GM19025 (cell line): ENCODE measurements around the gene TCF15.
"Not testable (repeated sequence)": the region's sequence is repeated elsewhere in the genome, so short reads cannot be mapped to it uniquely, and the experiment has no call there.

Experiments used
- ATAC-seq: cut with Tn5 transposase; IDR thresholded peaks from one replicate; pipeline ENCODE4 v1.9.1; 2021; ENCODE audit warnings: mild to moderate bottlenecking, low read depth, moderate library complexity; ENCODE audit not compliant: unreplicated experiment

Gene TCF15

DNA sequence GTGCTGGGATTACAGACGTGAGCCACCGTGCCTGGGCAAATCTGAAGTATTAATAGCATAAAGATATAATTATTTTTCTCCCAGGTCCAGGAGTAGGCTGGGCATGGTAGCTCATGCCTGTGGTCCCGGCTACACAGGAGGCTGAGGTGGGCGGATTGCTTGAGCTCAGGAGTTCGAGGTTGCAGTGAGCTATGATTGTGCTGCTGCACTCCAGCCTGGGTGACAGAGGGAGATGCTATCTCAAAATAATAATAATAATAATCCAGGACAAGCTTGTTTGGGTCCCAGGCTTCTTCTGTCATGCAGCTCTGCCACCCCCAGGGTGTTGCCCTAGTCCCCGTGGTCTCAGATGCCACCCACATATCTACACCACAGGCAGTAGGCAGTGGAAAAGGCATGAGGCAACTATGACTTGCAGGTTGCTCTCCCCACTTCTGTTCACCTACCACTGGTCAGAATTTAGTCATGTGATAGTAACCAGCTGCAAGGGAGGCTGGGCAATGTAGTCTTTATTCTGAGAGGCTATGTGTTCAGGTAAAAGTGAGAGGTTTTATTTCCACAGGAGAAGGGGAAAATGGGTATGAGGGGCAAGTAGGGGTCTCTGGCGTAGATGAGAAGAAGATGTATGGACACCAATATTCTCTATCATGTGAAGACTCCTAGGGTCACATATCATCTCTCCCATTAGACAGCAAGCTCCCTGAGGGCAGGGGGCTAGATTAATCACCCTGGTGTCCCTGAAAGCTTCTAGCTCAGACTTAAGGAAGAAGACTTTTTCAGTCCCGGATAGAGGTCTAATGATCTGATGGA is 25.7 kb downstream of the TCF15 start:
- no peak for ATAC-seq

DNA sequence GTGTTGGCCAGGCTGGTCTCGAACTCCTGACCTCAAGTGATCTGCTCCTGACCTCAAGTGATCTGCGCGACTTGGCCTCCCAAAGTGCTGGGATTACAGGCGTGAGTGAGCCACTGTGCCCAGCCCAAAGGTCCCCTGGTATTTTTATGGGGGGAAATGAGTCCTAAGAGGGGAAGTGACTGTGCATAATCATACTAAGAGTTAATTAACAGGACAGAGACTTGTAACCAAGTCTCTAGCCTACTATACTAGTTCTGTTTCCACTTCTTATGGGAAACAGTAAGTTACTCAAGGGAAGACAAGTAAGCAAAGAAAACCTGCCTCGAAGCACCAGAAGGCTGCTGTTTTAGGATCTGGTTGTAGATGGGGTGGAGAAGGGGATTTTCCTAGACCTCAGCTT is 27.9 kb downstream of the TCF15 start:
- ATAC-seq, result no peak

DNA sequence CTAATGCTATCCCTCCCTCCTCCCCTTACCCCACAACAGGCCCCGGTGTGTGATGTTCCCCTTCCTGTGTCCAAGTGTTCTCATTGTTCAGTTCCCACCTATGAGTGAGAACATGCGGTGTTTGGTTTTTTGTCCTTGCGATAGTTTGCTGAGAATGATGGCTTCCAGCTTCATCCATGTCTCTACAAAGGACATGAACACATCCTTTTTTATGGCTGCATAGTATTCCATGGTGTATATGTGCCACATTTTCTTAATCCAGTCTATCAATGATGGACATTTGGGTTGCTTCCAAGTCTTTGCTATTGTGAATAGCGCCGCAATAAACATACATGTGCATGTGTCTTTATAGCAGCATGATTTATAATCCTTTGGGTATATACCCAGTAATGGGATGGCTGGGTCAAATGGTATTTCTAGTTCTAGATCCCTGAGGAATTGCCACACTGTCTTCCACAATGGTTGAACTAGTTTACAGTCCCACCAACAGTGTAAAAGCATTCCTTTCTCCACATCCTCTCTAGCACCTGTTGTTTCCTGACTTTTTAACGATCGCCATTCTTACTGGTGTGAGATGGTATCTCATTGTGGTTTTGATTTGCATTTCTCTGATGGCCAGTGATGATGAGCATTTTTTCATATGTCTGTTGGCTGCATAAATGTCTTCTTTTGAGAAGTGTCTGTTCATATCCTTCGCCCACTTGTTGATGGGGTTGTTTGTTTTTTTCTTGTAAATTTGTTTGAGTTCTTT is 31.0 kb downstream of the TCF15 start:
- not testable (repeated sequence) for ATAC-seq

DNA sequence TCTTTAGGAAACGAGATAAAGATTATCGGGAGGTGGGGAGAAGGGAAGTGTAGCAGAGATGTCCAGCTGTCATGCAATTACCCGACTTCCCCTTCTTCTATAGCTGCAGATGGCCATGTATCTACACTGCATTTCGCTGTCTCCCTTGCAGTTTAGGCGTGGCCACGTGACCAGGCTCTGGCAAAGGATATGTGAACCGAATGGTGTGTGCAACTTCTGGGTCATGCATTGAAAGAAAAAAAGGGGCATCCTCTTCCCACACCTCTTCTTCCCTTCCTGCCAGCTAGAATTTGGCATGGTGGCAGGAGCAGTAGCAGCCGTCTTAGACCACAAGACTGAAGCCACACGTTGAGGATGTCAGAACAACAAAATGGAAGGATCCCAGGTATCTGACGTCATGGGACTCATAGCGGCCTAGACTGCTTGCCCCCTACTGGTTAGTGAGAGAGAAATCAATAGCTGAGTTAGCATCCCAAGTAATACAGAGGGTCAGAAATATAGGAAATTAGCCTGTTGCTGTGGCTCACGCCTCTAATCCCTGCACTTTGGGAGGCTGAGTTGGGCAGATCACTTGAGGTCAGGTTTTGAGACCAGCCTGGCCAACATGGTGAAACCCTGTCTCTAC is 32.8 kb downstream of the TCF15 start:
- ATAC-seq, result no peak

DNA sequence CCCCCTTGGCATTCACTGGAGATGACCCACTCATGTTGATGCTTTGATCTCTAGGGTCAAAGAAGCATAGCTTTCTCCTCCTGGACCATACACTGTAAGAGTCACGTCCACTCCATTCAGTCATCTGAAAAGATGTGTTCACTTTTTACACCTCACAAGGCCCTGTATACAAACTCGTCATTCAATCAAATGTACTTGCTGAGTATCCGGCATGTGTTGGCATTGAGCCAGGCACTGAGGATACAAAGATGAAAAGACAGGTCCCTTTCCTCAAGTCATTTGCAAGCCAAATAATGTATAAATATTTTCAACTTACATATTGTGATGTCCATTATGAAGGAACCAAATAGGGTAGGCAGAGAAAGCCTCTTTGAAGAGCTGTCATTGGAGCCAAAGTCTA is 34.0 kb downstream of the TCF15 start:
- no peak for ATAC-seq

DNA sequence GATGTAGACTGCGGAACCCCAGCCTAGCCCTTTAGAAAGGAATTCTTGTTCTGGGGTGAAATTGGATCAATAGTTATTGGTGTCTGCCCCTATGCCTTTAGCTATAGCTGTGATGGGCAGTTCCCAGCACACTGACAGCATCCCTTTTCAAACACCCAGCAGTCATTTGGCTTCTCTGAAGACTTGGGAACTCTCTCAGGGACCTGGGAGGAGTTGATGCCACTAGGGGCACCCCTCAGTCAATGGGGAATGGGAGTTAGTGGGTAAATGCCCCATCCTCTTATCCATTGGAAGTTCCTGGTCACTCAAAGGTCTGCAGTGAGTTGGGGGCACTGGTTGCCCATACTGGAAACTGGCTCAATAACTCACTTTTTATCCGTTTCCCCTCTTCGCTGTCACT is 34.9 kb downstream of the TCF15 start:
- no peak for ATAC-seq

DNA sequence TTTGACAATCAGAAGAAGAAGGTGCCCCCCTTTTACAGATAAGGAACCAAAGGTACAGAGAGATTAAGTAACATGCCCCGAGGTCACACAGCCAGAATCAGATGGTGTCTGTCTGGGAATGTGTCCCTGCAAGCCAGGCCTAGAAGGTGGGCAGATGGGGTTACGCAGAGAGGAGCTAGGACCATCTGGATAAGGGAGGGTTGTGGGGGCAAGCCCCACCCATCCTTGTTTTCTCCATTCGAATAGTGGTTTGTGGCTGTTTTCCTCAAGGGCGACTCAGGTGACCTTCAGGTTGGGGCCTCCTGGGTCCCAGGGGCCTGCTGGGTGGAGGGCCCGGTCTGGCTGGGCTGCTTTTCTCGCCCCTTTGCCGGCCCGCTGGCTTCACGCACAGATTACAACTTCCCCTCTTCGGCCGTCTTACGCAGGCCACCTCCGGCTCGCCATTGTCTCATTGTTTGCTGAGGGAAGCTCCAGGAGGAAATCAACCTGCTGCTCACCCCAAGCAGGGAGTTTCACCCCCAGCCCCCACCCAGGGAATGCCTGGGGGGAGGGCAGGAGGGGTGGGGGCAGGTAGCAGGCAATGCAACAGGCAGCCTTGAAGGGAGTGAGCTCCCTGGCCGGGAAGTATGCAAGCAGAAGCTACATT is 35.7 kb downstream of the TCF15 start:
- no peak for ATAC-seq

DNA sequence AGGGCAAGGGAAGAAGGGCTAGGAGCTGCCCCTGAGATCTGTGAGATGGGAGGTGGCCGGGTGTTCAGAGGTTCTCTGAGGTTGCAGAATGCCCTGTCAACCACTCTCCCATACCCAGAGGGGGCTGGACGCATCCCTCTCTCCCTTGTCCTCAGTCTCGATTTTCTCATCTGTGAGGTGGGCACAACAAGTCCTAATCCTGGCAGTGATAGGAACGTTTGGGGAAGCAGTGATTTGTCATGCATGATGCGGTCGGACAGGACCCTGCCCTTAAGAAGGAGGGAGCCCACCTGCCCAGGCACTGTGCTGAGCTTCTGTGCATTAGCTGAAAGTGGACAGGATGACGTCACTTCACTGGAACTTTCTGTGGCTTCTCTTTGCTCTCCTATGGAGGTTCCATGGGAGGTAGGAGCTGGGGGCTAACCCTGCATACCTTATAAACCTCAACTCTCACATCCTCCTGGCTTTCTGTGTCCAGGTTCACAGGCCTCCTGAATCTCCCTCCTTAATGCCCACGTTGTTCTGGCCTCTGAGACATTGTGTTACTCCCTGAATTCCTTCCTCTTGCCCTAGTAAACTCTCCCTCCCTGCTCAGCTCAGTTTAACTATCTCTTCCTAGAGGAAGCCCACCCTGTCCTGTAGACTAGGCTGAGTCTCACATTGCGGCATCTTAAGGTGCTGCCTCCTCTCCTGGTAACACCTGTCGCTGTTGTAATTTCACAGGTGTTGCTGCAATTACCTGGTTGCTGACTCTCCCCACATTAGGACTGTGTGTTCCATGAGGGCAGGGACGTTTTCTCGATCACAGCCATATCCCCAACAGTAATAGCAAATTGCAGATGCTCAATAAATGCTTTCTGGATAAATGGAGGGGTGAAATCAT is 36.5 kb downstream of the TCF15 start:
- ATAC-seq, result no peak

DNA sequence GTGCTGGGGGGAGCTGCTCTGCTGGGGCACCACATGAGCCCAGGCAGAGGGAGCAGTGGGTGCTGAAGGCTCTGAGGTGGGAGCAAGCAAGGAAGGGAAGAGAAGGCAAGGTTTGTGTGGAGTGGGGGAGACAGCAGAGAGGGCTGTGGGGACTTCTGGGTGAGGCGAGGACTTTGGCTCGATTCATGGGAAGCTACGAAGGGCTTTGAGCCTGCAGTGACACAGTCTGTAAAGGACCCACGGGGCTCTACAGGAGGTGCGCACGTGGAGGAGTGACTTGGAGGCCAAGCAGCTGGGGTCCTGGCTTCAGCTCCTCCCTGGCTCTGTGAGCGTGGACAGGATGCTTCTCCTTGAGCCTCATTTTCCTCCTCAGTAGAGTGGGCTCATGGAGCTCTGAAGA is 37.4 kb downstream of the TCF15 start:
- no peak for ATAC-seq

DNA sequence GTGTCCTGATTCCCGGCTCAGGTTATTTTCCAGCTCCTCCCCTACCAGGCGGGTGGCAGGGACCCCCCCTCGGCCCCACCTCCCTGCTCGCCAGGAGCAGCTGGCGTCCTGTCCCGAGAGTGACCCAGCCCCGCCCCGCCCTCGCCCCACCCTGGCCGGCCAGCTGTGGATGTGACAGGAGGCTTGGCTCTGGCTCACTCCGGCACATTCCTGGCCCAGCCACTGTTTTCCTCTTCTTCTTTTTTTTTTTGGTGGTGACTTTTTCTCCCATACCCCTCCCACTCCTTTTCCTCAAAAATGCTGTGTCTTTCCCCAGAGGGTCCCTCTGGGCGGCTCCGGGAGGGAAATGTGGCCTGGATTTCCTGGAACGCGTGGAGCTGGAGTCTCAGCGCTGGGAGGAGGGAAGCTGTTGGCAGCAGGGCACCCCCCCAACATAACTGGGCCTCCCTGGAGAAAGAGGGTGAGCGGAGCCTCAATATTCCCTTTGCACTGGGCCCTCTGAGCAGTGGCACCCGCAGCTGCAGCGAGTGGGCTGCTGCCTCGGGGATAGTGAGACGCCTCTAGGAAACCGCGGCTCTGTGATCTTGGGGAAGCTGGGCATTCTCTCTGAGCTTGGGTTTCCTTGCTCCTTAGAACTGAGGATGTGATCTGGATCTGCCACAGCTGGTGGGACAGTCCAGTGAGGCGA is 38.2 kb downstream of the TCF15 start:
- no peak for ATAC-seq

DNA sequence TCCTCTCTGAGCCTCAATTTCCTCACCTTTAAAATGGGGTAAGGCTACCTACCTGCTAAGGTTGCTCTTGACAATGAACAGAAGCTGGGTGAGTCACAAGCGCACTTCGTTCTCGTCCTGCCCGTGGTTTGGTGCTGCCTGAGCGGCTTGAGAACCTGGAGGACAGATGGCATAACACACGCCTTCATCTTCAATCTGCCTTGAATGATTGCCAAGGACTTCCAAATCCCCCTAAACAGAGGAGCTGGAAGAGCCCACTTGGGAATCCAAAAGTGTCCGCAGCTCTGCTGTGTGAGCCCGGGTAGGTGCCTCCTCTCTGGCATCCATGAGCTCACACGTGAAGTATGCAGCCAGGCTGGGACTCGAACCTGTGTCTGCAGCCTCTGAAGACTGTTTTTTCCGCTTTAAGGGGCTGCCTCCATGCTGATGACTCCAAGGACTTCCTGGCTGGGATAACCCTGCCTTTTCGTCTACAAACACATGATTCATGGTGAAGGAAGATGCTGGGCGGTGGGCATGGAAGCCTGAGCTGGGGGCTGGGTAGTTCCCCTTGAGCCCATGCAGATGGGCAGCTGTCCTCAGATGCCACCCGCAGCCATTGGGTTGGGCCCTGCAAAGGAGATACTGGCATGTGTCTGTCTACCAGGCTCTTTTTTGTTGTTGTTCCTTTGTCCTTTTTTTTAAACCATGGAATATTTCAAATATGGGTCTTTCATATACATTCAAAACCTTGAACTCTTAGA is 41.3 kb downstream of the TCF15 start:
- ATAC-seq, result no peak

DNA sequence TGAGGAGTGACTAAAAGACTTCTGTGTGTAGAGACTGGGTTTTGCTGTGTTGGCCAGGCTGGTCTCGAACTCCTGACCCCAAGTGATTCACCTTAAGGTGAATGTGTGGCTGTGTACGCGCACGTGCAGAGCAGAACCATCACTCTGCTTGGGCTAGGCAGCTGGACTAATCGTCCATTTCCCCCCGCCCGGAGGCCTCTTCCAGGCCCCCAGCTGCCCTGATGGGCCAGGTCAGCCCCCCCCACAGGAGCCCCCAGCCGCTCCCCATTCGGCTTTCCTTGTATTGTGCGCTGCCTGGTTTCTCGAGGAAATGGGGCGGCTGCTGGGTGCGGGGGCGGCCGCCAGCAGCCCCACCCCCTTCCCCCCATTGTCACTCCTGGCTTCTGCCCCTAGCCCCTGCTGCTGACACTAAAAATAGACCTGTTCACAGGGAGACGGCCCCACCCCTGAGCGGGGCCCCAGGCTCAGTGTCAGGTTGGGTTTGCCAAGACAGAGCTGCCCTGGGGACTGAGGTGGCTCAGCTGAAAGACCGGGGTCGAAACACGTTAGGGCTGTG is 41.9 kb downstream of the TCF15 start:
- no peak for ATAC-seq

DNA sequence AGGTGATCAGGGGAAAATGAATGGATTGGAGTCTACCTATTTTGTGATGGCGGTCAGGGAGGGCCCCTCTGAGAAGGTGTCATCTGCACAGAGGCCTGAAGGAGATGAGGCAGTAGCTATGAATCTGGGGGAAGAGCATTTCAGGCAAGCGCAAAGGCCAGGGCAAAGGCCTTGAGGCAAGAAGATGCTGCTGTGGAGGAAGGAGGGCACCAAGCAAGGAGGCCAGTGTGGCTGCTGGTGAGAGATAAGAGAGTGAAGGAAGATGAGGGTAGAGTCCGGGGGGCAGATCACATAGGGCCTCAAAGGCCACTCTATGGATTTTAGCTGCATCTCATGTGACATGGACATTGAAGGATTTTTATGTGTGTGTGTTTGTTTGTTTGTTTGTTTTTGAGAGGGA is 45.9 kb downstream of the TCF15 start:
- ATAC-seq, result no peak

DNA sequence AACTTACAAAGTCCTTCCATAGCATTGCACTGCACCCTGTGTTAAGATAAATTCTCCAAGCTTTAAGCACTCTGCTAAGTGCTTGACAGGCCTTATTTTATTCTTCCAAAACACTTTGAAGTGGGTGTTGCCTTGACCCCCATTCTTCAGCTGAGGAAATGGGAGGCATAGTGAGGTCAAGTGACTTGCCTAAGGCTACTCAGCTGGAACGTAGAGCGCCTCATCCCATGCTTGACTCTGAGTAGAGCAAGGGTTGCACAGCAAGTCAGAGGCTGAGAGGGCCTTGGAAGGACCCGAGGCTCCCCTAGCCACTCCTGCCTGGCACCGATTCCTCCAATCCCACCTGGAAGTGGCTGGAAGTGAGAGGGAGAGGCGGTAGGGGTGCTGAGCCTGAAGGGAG is 46.9 kb downstream of the TCF15 start:
- ATAC-seq, result no peak

DNA sequence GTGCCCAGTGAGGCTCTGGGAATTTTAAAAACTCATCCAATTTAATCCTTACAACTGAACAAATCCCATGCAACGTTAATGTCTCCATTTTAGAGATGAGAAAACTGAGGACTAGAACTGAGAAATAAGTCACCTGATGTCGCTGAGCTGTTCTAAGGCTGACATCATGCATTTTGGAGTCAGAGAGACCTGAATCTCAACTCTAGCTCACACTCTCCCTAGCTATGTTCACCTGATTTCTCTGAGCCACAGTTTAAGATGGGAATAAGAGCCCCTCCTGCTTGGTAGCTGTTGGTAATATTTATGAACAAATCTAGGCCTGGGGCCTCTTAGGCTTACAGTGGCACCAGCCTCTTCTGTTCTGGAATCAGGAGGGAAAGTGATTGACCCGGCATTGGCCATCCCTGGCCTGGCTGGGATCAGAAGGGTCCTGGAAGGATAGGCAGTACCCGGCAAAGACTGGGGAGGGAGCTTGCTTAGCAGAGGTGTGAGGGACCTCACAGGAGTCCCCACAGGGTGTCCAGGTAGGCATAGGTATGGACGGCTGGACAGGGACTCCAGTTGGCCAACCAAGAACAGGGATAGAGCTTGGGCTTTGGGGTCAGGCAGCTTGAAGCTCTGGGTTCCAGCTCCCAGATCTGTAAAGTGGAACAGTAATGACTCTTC is 47.7 kb downstream of the TCF15 start:
- ATAC-seq, result no peak

DNA sequence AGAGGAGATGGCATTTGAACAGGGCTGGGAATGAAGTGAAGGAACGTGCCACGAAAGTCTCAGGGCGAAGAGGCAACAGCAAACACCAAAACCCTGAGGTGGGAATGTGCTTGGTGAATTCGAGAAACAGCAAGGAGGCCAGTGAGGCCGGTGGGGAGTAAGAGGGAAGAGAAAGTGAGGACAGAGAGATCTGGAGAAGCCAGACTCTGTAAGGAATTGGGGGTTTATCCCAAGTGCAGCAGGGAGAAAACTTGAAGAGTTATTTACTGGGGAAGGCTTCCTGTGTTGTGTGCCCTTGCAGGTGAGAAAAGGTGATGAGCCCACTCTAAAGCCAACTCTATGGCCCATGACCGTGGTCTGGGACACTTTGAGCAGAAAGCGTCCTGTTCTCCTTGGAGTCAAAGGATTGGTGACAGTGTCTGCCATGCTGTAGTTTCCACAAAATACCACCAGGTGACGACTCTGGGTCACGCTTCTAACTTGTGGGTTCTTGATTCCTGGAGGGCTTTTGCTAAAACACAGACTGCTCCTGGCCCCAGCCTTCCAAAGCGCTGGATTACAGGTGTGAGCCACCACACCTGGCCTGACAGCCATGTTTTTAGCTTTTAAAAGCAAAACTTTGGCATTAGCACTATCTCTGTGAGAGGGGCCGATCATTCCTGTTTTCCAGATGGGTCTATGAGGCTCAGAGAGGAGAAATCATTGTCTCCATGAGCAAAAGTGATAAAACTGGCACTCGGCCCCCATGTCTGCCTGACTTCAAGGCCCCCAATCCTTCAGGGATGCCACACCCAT is 48.5 kb downstream of the TCF15 start:
- no peak for ATAC-seq

DNA sequence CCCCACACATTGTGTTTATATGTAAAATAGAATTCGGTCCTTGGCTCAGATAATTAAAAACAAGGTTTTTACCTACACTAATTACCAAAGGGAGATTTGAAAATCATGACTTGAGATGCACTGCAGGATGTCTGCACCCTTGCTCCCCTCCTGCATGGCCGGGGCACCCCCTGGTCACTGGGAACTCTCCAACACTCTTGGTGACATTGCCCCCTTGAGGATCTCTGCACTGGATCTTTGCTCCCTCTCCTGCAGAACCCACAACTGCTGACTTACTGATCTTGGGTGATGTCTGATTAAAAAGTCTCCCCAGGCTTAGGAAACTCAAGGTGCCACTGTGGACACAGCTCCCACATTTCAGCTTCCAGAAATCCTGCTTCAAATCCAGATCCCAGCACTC is 49.4 kb downstream of the TCF15 start:
- ATAC-seq, result no peak
